HCT116 (cell line): ENCODE results near the gene CCL21. TPM values are rescaled to one million over a fixed set of nuclear protein-coding genes. Genes with fewer than 3 reads are reported as not detected.

Experiments
- ATAC-seq: fragments of 200-7000 bp; cut with Tn5 transposase; 2 replicates; pipeline ENCODE4 v1.9.1; 2020; ENCODE audit warnings: mild to moderate bottlenecking, moderate library complexity
- BruUV-seq: library from RNA; stranded (reverse); fragments of 400-500 nt; replicated peaks from 2 replicates; lab custom pipeline; 2021; lab: Mats Ljungman, UMichigan
- CTCF ChIA-PET: fragments of 300-600 bp; sonication (Branson Sonifier 250); formaldehyde crosslinking; loops from one replicate; lab custom pipeline; 2021; ENCODE audit warnings: antibody characterized with exemption; lab: Charles Lee
- POLR2A ChIA-PET: fragments of 300-600, 350-600 bp; sonication (Branson Sonifier 250); formaldehyde crosslinking; loops from one replicate; lab custom pipeline; 2021; ENCODE audit warnings: antibody characterized with exemption; lab: Charles Lee
- RAD21 ChIA-PET, 2 experiments: fragments of 300-600 bp; sonication (Branson Sonifier 250); formaldehyde crosslinking; loops; one replicate each; lab custom pipeline; 2023; ENCODE audit warnings: low total read pairs in 2 of 2; ENCODE audit not compliant: uncharacterized antibody in 2 of 2, unreplicated experiment in 2 of 2, low non-redundant PET in 1 of 2; lab: Charles Lee
- DNase-seq: peaks from one replicate; pipeline ENCODE4 v3.0.0-alpha.2; 2010; ENCODE audit warnings: low read depth, low spot score
- H2AFZ ChIP-seq: fragments of 200-600 bp; shearing (Covaris generic), sonication (generic); 2 replicates; pipeline ENCODE4 v1.6.1; 2017; ENCODE audit warnings: low read depth, mixed run types, mixed read lengths, antibody characterized with exemption, low read length; ENCODE audit not compliant: poor library complexity, severe bottlenecking
- H3K27ac ChIP-seq: 2 replicates; pipeline ENCODE4 v1.5.1; 2012; ENCODE audit warnings: low read depth, low read length
- H3K27me3 ChIP-seq: fragments of 200-600 bp; sonication (generic); 2 replicates; pipeline ENCODE4 v1.6.1; 2016; ENCODE audit warnings: mixed run types, low read length, mixed read lengths; ENCODE audit not compliant: insufficient read depth
- H3K36me3 ChIP-seq, 2 experiments: fragments of 200-500 bp in 1 of 2; fragments of 200-600 bp in 1 of 2; sonication (Bioruptor generic) in 1 of 2; sonication (generic) in 1 of 2; 2 replicates each; pipeline versions ENCODE4 v1.5.1 to v1.6.1; 2014 to 2016; ENCODE audit warnings: low read length in 2 of 2, inconsistent platforms in 1 of 2, mixed read lengths in 1 of 2, mixed run types in 1 of 2; ENCODE audit not compliant: insufficient read depth in 2 of 2, control insufficient read depth in 1 of 2
- H3K4me1 ChIP-seq, 2 experiments: fragments of 200-600 bp in 1 of 2; sonication (generic) in 1 of 2; 2 replicates each; pipeline versions ENCODE4 v1.5.1 to v1.6.1; 2012 to 2017; ENCODE audit warnings: low read length in 2 of 2, inconsistent platforms in 1 of 2, mild to moderate bottlenecking in 1 of 2, mixed read lengths in 1 of 2, mixed run types in 1 of 2, moderate library complexity in 1 of 2; ENCODE audit not compliant: insufficient read depth in 2 of 2, control insufficient read depth in 1 of 2
- H3K4me2 ChIP-seq: fragments of 200-600 bp; sonication (generic); 2 replicates; pipeline ENCODE4 v1.6.1; 2017; ENCODE audit warnings: mixed run types, low read length, mixed read lengths
- H3K4me3 ChIP-seq, 2 experiments: fragments of 200-600 bp in 1 of 2; sonication (generic) in 1 of 2; replicated peaks in 1 of 2; 2 replicates each; pipeline ENCODE4 v1.5.1; 2011 to 2016; ENCODE audit warnings: low read length in 2 of 2, control low read depth in 1 of 2, low read depth in 1 of 2, mild to moderate bottlenecking in 1 of 2, mixed read lengths in 1 of 2, mixed run types in 1 of 2
- H3K79me2 ChIP-seq: fragments of 200-600 bp; sonication (generic); 2 replicates; pipeline ENCODE4 v1.6.1; 2017; ENCODE audit warnings: mild to moderate bottlenecking, mixed run types, low read length, moderate library complexity, mixed read lengths; ENCODE audit not compliant: insufficient read depth
- H3K9ac ChIP-seq: fragments of 200-600 bp; sonication (generic); 2 replicates; pipeline ENCODE4 v1.6.1; 2016; ENCODE audit warnings: low read length, mixed read lengths
- H3K9me2 ChIP-seq: fragments of 200-600 bp; sonication (generic), shearing (Covaris generic); 2 replicates; pipeline ENCODE4 v1.6.1; 2017; ENCODE audit warnings: mixed run types, mild to moderate bottlenecking, moderate library complexity; ENCODE audit not compliant: insufficient read depth
- H3K9me3 ChIP-seq, 2 experiments: fragments of 200-500 bp in 1 of 2; fragments of 200-600 bp in 1 of 2; sonication (Bioruptor generic) in 1 of 2; sonication (generic) in 1 of 2; 2 replicates each; pipeline ENCODE4 v1.6.1; 2014 to 2017; ENCODE audit warnings: low read length in 2 of 2, mixed read lengths in 2 of 2, inconsistent platforms in 1 of 2, low read depth in 1 of 2, mild to moderate bottlenecking in 1 of 2, mixed run types in 1 of 2, moderate library complexity in 1 of 2; ENCODE audit not compliant: control insufficient read depth in 1 of 2, insufficient read depth in 1 of 2
- H4K20me1 ChIP-seq: fragments of 200-600 bp; sonication (generic), shearing (Covaris generic); 2 replicates; pipeline ENCODE4 v1.6.1; 2017; ENCODE audit warnings: mixed run types, mild to moderate bottlenecking, moderate library complexity; ENCODE audit not compliant: insufficient read depth
- CBX3 ChIP-seq: IDR thresholded peaks from 2 replicates; pipeline ENCODE4 v1.6.1; 2012; ENCODE audit warnings: low read depth
- CTCF ChIP-seq, 3 experiments: fragments of 200-600 bp in 1 of 3; sonication (generic) in 1 of 3; IDR thresholded peaks in 2 of 3; conservative IDR thresholded peaks in 1 of 3; 2 replicates each; pipeline ENCODE4 v1.5.1; 2012 to 2017; ENCODE audit warnings: low read depth in 2 of 3, low read length in 2 of 3, antibody characterized with exemption in 1 of 3, borderline replicate concordance in 1 of 3, control low read depth in 1 of 3, mild to moderate bottlenecking in 1 of 3, mixed read lengths in 1 of 3, mixed run types in 1 of 3, moderate library complexity in 1 of 3; ENCODE audit not compliant: insufficient read depth in 1 of 3
- EGR1 ChIP-seq: IDR thresholded peaks from 2 replicates; pipeline ENCODE4 v1.6.1; 2012; ENCODE audit warnings: low read depth
- ELF1 ChIP-seq: IDR thresholded peaks from 2 replicates; pipeline ENCODE4 v1.6.1; 2012; ENCODE audit warnings: low read depth, borderline replicate concordance
- EZH2 ChIP-seq: fragments of 200-600 bp; sonication (generic); IDR thresholded peaks from 2 replicates; pipeline ENCODE4 v1.6.1; 2017; ENCODE audit warnings: antibody characterized with exemption, mixed run types
- FOSL1 ChIP-seq: IDR thresholded peaks from 2 replicates; pipeline ENCODE4 v1.6.1; 2012; ENCODE audit warnings: low read depth
- JUND ChIP-seq: IDR thresholded peaks from 2 replicates; pipeline ENCODE4 v1.6.1; 2012
- POLR2A ChIP-seq: IDR thresholded peaks from 2 replicates; pipeline ENCODE4 v1.7.0; 2011; ENCODE audit warnings: borderline replicate concordance; ENCODE audit not compliant: insufficient read depth, insufficient read length; ENCODE audit errors: extremely low read depth
- RAD21 ChIP-seq: IDR thresholded peaks from 2 replicates; pipeline ENCODE4 v1.6.1; 2012; ENCODE audit warnings: low read depth, mild to moderate bottlenecking
- SP1 ChIP-seq: IDR thresholded peaks from 2 replicates; pipeline ENCODE4 v1.6.1; 2012; ENCODE audit warnings: low read depth
- SRF ChIP-seq: IDR thresholded peaks from 2 replicates; pipeline ENCODE4 v1.6.1; 2012; ENCODE audit warnings: low read depth
- YY1 ChIP-seq: IDR thresholded peaks from 2 replicates; pipeline ENCODE4 v1.6.1; 2011; ENCODE audit warnings: low read length, low read depth, moderate library complexity, mild to moderate bottlenecking; ENCODE audit not compliant: insufficient replicate concordance; ENCODE audit errors: extremely low read depth
- ZBTB33 ChIP-seq: IDR thresholded peaks from 2 replicates; pipeline ENCODE4 v1.6.1; 2011; ENCODE audit warnings: mild to moderate bottlenecking, low read length, moderate library complexity; ENCODE audit not compliant: insufficient replicate concordance; ENCODE audit errors: extremely low read depth
- ZFX ChIP-seq: fragments of 450-650 bp; IDR thresholded peaks from 2 replicates; pipeline ENCODE4 v1.6.1; 2017
- ZNF274 ChIP-seq: fragments of 200-500 bp; sonication (Bioruptor generic); IDR thresholded peaks from 2 replicates; pipeline ENCODE4 v1.6.1; 2014; ENCODE audit warnings: mild to moderate bottlenecking, low read depth, low read length, inconsistent platforms
- intact Hi-C: fragments of 100-400 bp; cut with micrococcal nuclease; formaldehyde crosslinking; loops from 2 replicates; pipeline ENCODE4 v1.10.0; 2022
- total RNA-seq: library from RNA; stranded (reverse); gene quantifications from one replicate; pipeline ENCODE4 v1.2.1, GENCODE V29; 2021; ENCODE audit not compliant: unreplicated experiment

Gene CCL21
- total RNA-seq, 1 experiment from 2014 or later = 0.74 TPM

- Histone ChIP-seq H3K27ac (no peak overlapping the region), H3K36me3 (no peaks in the 10 kb centered on the region), H3K9me2 (no peaks in the 10 kb centered on the region), H3K9ac (no peak overlapping the region), H3K4me2 (no peak overlapping the region), H3K4me1 (no peaks in the 10 kb centered on the region), H3K9me3 (no peaks in the 10 kb centered on the region), H3K79me2 (no peaks in the 10 kb centered on the region), H3K4me3 (no peak overlapping the region), H2AFZ (no peak overlapping the region), H4K20me1 (no peaks in the 10 kb centered on the region), H3K27me3 (no peaks in the 10 kb centered on the region)
- no peak for TF ChIP-seq CTCF (IDR thresholded peaks at IDR 0.05 in 2 of 3, conservative IDR thresholded peaks at IDR 0.05 in 1 of 3; ENCODE audit: borderline replicate concordance in 1 of 3, insufficient read depth in 1 of 3, low read depth in 2 of 3, low read length in 2 of 3)
- TF ChIP-seq SP1 = no peak
- no peak for TF ChIP-seq ZBTB33
- no peak for TF ChIP-seq EZH2
- no peak for TF ChIP-seq EGR1
- TF ChIP-seq JUND = no peak
- TF ChIP-seq RAD21 = no peak
- TF ChIP-seq ZNF274 = no peak
- no peak for TF ChIP-seq ELF1
- TF ChIP-seq SRF = no peak
- TF ChIP-seq CBX3 = no peak
- no peak for TF ChIP-seq POLR2A
- no peak for TF ChIP-seq YY1
- TF ChIP-seq ZFX = no peak
- TF ChIP-seq FOSL1 = no peak
- DNase-seq (no peak), ATAC-seq (no peak)
- ChIA-PET CTCF (interaction anchor here (2.2 to 2.3 kb wide), 2 partner anchors 11 to 27 kb away, joined by 6 to 14 read pairs; no protein-coding TSS in a partner anchor), POLR2A (no interaction called here), RAD21 (interaction anchor here in 1 of 2 experiments (1.1 kb wide), 1 partner anchor 41 kb away, joined by 3 read pairs; no protein-coding TSS in a partner anchor)
- intact Hi-C loops = loop anchor here (1.0 to 10.0 kb wide), 2 partner anchors 26 to 309 kb away; partner anchors contain the start of gene DNAJB5
- no TSS peak for BruUV-seq
These were observed 34.1 kb downstream of the CCL21 start for GRCh38 chr9:34675869-34676268.
